GM23338 (cell line): ENCODE measurements around the gene GFI1B.
"Not testable (repeated sequence)": the region's sequence is repeated elsewhere in the genome, so short reads cannot be mapped to it uniquely, and the experiment has no call there.

Experiments
- EZH2 ChIP-seq: fragments of 200-600 bp; sonication (generic); IDR thresholded peaks from one replicate; pipeline ENCODE4 v1.8.0; 2017; ENCODE audit warnings: antibody characterized with exemption, mild to moderate bottlenecking, low read depth; ENCODE audit not compliant: unreplicated experiment
- EZH2phosphoT487 ChIP-seq: fragments of 200-600 bp; sonication (generic); IDR thresholded peaks from one replicate; pipeline ENCODE4 v1.8.1; 2018; ENCODE audit warnings: antibody characterized with exemption; ENCODE audit not compliant: unreplicated experiment
- NANOG ChIP-seq: IDR thresholded peaks from 2 replicates; pipeline ENCODE4 v1.6.1; 2016; ENCODE audit warnings: antibody characterized with exemption, borderline replicate concordance
- POLR2AphosphoS5 ChIP-seq: IDR thresholded peaks from 2 replicates; pipeline ENCODE4 v1.6.1; 2016; ENCODE audit warnings: antibody characterized with exemption, low read depth
- REST ChIP-seq: IDR thresholded peaks from one replicate; pipeline ENCODE4 v1.6.1; 2018; ENCODE audit warnings: antibody characterized with exemption; ENCODE audit not compliant: unreplicated experiment
- ZNF114 ChIP-seq: fragments of 250-450 bp; sonication (Bioruptor Pico); IDR thresholded peaks from 2 replicates; pipeline ENCODE4 v1.5.0; 2020; ENCODE audit warnings: mild to moderate bottlenecking, moderate library complexity
- ZNF331 ChIP-seq: fragments of 250-450 bp; sonication (Bioruptor Pico); IDR thresholded peaks from 2 replicates; pipeline ENCODE4 v1.5.0; 2020; ENCODE audit warnings: low read depth, mild to moderate bottlenecking, moderate library complexity
- ZNF462 ChIP-seq: fragments of 250-450 bp; sonication (Bioruptor Pico); IDR thresholded peaks from 2 replicates; pipeline ENCODE4 v1.5.0; 2020; ENCODE audit warnings: mild to moderate bottlenecking, moderate library complexity
- TF ChIP-seq, protein P1 (sequence below), 2 experiments: fragments of 200-600 bp in 1 of 2; sonication (generic) in 1 of 2; conservative IDR thresholded peaks; 2 replicates each; pipeline versions ENCODE4 v1.5.1 to v1.6.1; 2016 to 2017; ENCODE audit warnings: antibody characterized with exemption in 2 of 2, low read depth in 2 of 2, mild to moderate bottlenecking in 2 of 2, moderate library complexity in 1 of 2

DNA sequence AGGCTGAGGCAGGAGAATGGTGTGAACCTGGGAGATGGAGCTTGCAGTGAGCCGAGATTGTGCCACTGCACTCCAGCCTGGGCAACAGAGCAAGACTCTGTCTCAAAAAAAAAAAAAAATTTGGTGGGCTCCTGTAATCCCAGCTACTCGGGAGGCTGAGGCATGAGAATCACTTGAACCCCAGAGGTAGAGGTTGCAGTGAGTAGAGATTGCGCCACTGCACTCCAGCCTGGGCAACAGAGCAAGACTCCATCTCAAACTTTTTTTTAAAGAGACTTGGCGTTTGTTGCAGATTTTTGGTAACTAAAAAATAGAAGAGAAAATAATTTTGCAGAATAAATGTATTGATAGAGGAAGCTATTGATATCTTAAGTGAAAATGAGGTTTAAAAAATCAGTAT is 19.7 kb downstream of the GFI1B start:
- not testable (repeated sequence) for TF ChIP-seq EZH2phosphoT487; REST; ZNF114; EZH2; ZNF331 (CRISPR knock-in tag); POLR2AphosphoS5; ZNF462 (CRISPR knock-in tag); NANOG
- TF ChIP-seq, protein P1, sequence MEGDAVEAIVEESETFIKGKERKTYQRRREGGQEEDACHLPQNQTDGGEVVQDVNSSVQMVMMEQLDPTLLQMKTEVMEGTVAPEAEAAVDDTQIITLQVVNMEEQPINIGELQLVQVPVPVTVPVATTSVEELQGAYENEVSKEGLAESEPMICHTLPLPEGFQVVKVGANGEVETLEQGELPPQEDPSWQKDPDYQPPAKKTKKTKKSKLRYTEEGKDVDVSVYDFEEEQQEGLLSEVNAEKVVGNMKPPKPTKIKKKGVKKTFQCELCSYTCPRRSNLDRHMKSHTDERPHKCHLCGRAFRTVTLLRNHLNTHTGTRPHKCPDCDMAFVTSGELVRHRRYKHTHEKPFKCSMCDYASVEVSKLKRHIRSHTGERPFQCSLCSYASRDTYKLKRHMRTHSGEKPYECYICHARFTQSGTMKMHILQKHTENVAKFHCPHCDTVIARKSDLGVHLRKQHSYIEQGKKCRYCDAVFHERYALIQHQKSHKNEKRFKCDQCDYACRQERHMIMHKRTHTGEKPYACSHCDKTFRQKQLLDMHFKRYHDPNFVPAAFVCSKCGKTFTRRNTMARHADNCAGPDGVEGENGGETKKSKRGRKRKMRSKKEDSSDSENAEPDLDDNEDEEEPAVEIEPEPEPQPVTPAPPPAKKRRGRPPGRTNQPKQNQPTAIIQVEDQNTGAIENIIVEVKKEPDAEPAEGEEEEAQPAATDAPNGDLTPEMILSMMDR (conservative IDR thresholded peaks at IDR 0.05; ENCODE audit: low read depth in 2 of 2) = not testable (repeated sequence)
